M059J (cell line): ENCODE results near the gene FMO4. TPM values are rescaled to one million over a fixed set of nuclear protein-coding genes. Genes with fewer than 3 reads are reported as not detected.
"Not testable (repeated sequence)": the region's sequence is repeated elsewhere in the genome, so short reads cannot be mapped to it uniquely, and the experiment has no call there.

Source experiments
- DNase-seq: peaks from one replicate; pipeline ENCODE4 v3.0.0-alpha.2; 2012; ENCODE audit warnings: low read depth
- total RNA-seq: library from RNA; depleted of rRNA; stranded (reverse); fragments of >200 nt; shearing (Covaris generic); gene quantifications from 2 replicates; pipeline ENCODE4 v1.2.3, GENCODE V29; 2014

The FMO4 gene
- total RNA-seq, 1 experiment from 2014 or later: 10.2 TPM

- DNase-seq: no peak
Observed at GRCh38 chr1:171334024-171334640, 20.1 kb downstream of the FMO4 start.

GRCh38 chr1:171335964-171336363, 22.0 kb downstream of the FMO4 start:
- no peak for DNase-seq

- not testable (repeated sequence) for DNase-seq
Observed at GRCh38 chr1:171339345-171339744, 25.4 kb downstream of the FMO4 start.

- DNase-seq: no peak
Observed at GRCh38 chr1:171343727-171344472, 29.9 kb downstream of the FMO4 start.

- no peak for DNase-seq
Observed at GRCh38 chr1:171344473-171344820, 30.5 kb downstream of the FMO4 start.

- no peak for DNase-seq
Observed at GRCh38 chr1:171345536-171345935, 31.6 kb downstream of the FMO4 start.

- DNase-seq: peak; percentile 26
Observed at GRCh38 chr1:171346881-171347280, 32.9 kb downstream of the FMO4 start.

GRCh38 chr1:171350594-171350993, 36.6 kb downstream of the FMO4 start:
- DNase-seq: no peak

- DNase-seq: no peak
Observed at GRCh38 chr1:171351961-171352360, 38.0 kb downstream of the FMO4 start.

- no peak for DNase-seq
Observed at GRCh38 chr1:171352554-171352953, 38.6 kb downstream of the FMO4 start.

GRCh38 chr1:171355727-171356126, 41.7 kb downstream of the FMO4 start:
- peak; percentile 74 for DNase-seq

- peak; percentile 8 for DNase-seq
Observed at GRCh38 chr1:171357179-171357578, 43.2 kb downstream of the FMO4 start.

GRCh38 chr1:171359355-171359648, 45.3 kb downstream of the FMO4 start:
- not testable (repeated sequence) for DNase-seq

GRCh38 chr1:171359731-171360527, 45.9 kb downstream of the FMO4 start:
- peak; percentile 15 for DNase-seq

- DNase-seq: no peak
Observed at GRCh38 chr1:171366085-171366484, 52.1 kb downstream of the FMO4 start.

GRCh38 chr1:171366816-171367215, 52.8 kb downstream of the FMO4 start:
- no peak for DNase-seq

- DNase-seq: no peak
Observed at GRCh38 chr1:171367436-171367835, 53.5 kb downstream of the FMO4 start.

GRCh38 chr1:171372418-171373084, 58.6 kb downstream of the FMO4 start:
- no peak for DNase-seq

- not testable (repeated sequence) for DNase-seq
Observed at GRCh38 chr1:171373357-171374122, 59.6 kb downstream of the FMO4 start.

GRCh38 chr1:171379846-171380245, 65.9 kb downstream of the FMO4 start:
- DNase-seq: peak; percentile 10

GRCh38 chr1:171381866-171382210, 67.9 kb downstream of the FMO4 start:
- DNase-seq: no peak

- no peak for DNase-seq
Observed at GRCh38 chr1:171384496-171384895, 70.5 kb downstream of the FMO4 start.
